HEK293T (cell line): ENCODE results near the gene CDIPT.

Source experiments
- ELF4 ChIP-seq: fragments of 450-650 bp; IDR thresholded peaks from 2 replicates; pipeline ENCODE4 v1.6.1; 2017; ENCODE audit warnings: antibody characterized with exemption
- FOXA1 ChIP-seq: fragments of 450-650 bp; IDR thresholded peaks from 2 replicates; pipeline ENCODE4 v1.6.1; 2016; ENCODE audit warnings: mild to moderate bottlenecking
- FOXK2 ChIP-seq: fragments of 450-650 bp; IDR thresholded peaks from 2 replicates; pipeline ENCODE4 v1.6.1; 2016; ENCODE audit warnings: mild to moderate bottlenecking
- FOXM1 ChIP-seq: fragments of 450-650 bp; IDR thresholded peaks from 2 replicates; pipeline ENCODE4 v1.6.1; 2017; ENCODE audit warnings: mild to moderate bottlenecking, borderline replicate concordance
- SP1 ChIP-seq: fragments of 450-650 bp; IDR thresholded peaks from 2 replicates; pipeline ENCODE4 v1.6.1; 2017
- SUZ12 ChIP-seq: fragments of 450-650 bp; IDR thresholded peaks from 2 replicates; pipeline ENCODE4 v1.6.1; 2016; ENCODE audit warnings: mild to moderate bottlenecking
- TARDBP ChIP-seq: fragments of 450-650 bp; IDR thresholded peaks from 2 replicates; pipeline ENCODE4 v1.6.1; 2016
- ZNF384 ChIP-seq: fragments of 450-650 bp; IDR thresholded peaks from 2 replicates; pipeline ENCODE4 v1.6.1; 2016
- TF ChIP-seq, protein P1 (sequence below): fragments of 450-650 bp; IDR thresholded peaks from 2 replicates; pipeline ENCODE4 v1.6.1; 2016

DNA sequence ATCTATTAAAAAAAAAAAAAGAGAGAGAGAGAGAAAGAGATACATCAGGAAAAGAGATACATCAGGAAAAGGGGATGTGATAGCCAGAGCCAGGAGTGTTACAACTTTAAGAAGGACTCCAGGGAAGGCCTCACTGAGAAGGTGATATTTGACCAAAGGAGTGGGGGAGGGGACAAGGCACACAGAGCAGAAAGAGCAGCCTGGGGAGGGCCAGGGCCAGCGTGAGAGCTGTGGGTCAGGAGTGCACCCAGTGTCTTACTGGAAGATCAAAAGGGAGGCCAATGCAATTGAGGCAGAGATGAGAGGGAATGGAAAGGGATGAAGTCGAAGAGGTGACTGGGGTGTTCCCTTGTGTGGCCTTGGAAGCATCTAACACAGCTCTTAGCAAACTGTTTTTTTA, 44.9 kb upstream of the CDIPT start:
- no peak for TF ChIP-seq SUZ12
- TF ChIP-seq FOXM1: no peak
- TF ChIP-seq, protein P1, sequence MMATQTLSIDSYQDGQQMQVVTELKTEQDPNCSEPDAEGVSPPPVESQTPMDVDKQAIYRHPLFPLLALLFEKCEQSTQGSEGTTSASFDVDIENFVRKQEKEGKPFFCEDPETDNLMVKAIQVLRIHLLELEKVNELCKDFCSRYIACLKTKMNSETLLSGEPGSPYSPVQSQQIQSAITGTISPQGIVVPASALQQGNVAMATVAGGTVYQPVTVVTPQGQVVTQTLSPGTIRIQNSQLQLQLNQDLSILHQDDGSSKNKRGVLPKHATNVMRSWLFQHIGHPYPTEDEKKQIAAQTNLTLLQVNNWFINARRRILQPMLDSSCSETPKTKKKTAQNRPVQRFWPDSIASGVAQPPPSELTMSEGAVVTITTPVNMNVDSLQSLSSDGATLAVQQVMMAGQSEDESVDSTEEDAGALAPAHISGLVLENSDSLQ: no peak
- TF ChIP-seq SP1: no peak
- TF ChIP-seq ZNF384: no peak
- TF ChIP-seq FOXA1: no peak
- no peak for TF ChIP-seq ELF4
- no peak for TF ChIP-seq TARDBP
- no peak for TF ChIP-seq FOXK2
